ENCODE data around the gene RSU1.

RSU1 gene

DNA sequence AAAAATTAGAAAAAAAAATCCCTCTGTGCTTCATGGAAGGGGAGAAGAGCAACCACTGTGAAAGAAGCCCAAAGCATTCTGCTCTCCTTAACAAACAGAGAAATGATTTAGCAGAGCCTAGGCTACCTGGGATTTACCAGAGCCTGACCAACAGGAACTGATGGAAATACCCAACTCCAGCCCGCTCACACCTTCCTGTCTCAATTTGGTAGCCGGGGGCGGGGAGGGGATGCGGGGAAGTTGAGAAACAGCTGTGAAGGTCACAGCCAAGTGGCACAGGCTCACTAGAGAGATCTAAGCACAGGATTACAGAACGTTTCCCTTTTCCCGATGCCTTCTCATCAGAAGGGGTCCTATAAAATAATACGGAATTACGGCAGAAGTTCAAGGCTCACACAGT, 17.6 kb downstream of the RSU1 start:
- TF ChIP-seq ZFX (IDR thresholded peaks at IDR 0.05), result no peak
- TF ChIP-seq, protein P1, sequence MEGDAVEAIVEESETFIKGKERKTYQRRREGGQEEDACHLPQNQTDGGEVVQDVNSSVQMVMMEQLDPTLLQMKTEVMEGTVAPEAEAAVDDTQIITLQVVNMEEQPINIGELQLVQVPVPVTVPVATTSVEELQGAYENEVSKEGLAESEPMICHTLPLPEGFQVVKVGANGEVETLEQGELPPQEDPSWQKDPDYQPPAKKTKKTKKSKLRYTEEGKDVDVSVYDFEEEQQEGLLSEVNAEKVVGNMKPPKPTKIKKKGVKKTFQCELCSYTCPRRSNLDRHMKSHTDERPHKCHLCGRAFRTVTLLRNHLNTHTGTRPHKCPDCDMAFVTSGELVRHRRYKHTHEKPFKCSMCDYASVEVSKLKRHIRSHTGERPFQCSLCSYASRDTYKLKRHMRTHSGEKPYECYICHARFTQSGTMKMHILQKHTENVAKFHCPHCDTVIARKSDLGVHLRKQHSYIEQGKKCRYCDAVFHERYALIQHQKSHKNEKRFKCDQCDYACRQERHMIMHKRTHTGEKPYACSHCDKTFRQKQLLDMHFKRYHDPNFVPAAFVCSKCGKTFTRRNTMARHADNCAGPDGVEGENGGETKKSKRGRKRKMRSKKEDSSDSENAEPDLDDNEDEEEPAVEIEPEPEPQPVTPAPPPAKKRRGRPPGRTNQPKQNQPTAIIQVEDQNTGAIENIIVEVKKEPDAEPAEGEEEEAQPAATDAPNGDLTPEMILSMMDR (conservative IDR thresholded peaks at IDR 0.05), result no peak
- no peak overlapping the region for H3K27ac ChIP-seq

DNA sequence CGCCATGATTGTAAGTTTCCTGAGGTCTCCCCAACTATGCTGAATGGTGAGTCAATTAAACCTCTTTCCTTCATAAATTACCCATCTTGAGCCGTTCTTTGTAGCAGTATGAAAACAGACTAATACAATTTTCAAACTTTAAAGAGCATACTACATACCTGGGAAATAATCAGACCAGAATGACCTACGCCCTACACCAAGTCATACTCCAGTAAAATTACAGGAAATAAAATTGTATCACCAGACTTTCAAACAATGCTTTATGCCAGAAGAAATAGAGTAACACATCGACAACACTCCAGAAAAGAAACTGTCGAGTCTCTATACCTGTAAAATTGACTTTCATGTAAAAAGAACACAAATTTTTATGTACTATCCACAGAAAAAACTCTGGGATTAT, 18.7 kb downstream of the RSU1 start:
- H3K27ac ChIP-seq, result no peak overlapping the region
- no peak for TF ChIP-seq ZFX (IDR thresholded peaks at IDR 0.05)
- TF ChIP-seq, protein P1 (conservative IDR thresholded peaks at IDR 0.05), result no peak

DNA sequence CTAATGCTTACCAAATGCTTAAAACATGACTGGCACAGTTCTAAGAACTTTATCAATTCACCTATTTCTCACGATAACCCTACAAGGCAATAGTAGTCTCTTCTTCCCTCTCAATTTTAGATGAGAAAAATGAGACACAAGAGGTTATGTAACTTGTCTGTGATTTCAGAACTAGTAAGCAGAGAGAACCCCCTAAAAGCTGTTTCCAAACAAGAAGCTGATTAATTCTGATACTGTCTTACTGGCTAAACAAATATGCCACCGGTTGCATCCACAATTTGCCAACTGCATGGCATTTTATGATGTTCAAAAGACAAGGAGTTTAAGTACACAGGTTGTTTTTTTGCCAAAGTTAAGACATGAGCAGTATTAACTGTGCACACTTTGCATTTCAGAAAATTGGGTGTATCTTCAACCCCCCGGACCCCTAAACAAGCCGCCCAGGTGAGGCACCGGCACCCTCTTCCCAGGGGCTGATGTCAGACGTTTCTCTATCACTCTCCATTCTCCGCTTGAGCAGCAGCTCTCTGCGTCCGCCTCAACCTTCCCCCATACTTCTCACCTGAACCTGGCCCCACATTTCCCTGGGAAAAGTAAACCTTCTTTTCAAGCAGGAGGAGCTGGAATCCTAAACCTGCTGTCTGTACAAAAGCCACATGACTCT, 21.7 kb downstream of the RSU1 start:
- TF ChIP-seq, protein P1 (conservative IDR thresholded peaks at IDR 0.05), result no peak
- TF ChIP-seq ZFX (IDR thresholded peaks at IDR 0.05), result no peak
- no peak overlapping the region for H3K27ac ChIP-seq

DNA sequence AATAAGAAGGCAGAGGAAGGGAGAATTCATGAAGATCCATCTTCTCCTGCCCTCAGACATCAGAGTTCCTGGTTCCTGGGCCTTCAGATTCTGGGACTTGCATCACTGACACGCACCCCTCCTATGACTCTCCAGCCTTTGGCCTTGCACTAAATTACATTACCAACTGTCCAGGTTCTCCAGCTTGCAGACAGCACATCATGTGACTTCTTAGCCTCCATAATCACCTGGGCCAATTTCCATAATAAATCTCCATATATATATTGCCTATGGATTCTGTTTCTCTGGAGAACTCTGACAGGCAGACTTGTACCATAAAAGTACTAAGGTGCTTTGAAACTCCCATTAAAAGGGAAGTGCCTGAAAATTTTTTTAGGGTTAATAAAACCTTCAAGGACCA, 23.2 kb downstream of the RSU1 start:
- TF ChIP-seq, protein P1 (conservative IDR thresholded peaks at IDR 0.05), result no peak
- TF ChIP-seq ZFX (IDR thresholded peaks at IDR 0.05), result no peak
- H3K27ac ChIP-seq, result no peak overlapping the region

DNA sequence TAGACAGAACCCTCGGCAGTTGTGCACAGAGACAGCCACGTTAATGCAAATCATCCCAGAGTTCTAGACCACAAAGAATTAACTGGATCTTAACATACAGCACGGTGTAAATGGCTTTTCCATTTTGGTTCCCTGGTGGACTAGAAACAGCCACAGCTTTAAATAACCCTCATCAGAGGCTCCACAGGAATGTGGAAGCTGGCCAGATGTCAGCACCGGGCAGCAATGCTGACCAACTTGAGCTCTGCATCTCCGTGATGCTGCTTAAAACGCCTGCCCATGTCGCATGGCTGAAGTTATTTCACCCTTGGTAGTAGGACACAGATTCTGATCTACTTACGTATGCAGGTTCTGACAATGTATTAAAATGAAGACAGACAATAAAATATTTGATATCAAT, 24.5 kb downstream of the RSU1 start:
- TF ChIP-seq, protein P1 (conservative IDR thresholded peaks at IDR 0.05), result no peak
- TF ChIP-seq ZFX (IDR thresholded peaks at IDR 0.05), result no peak
- no peak overlapping the region for H3K27ac ChIP-seq

DNA sequence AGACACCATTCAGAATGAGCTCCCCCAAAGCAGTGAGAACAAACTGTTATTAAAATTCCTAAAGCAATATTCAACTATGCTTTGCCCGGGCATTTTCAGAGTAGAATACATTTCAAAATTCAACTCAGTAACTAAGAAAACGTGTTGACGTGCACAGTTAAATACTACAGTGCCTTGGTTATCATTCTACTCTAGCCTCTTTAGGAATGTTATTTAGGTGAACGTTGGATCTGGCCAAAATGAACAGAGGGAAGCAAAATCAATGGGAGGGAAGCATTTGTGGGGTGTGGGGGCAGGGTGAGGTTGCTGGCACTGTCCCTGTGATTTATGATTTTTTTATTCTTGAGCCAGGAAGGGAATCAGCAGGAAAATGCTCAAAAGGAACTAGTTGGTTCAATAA, 27.5 kb downstream of the RSU1 start:
- no peak for TF ChIP-seq ZFX (IDR thresholded peaks at IDR 0.05)
- TF ChIP-seq, protein P1 (conservative IDR thresholded peaks at IDR 0.05), result no peak
- no peak overlapping the region for H3K27ac ChIP-seq

GRCh38 chr10:16789261-16789660, 28.0 kb downstream of the RSU1 start:
- no peak for TF ChIP-seq ZFX (IDR thresholded peaks at IDR 0.05)
- TF ChIP-seq, protein P1 (conservative IDR thresholded peaks at IDR 0.05), result no peak
- no peak overlapping the region for H3K27ac ChIP-seq

Measured in C4-2B (cell line).